AG09309 (cell line): ENCODE data around the gene ANKRD50.

Source experiments
- DNase-seq: peaks from one replicate; pipeline ENCODE4 v3.0.0-alpha.2; 2010; ENCODE audit warnings: low read depth
- H3K4me3 ChIP-seq: 2 replicates; pipeline ENCODE4 v1.5.1; 2011; ENCODE audit warnings: mild to moderate bottlenecking, low read depth, low read length, moderate library complexity; ENCODE audit not compliant: control insufficient read depth
- CTCF ChIP-seq: IDR thresholded peaks from 2 replicates; pipeline ENCODE4 v1.5.1; 2011; ENCODE audit warnings: mild to moderate bottlenecking, low read depth, low read length, inconsistent platforms; ENCODE audit not compliant: insufficient read depth, control insufficient read depth; ENCODE audit errors: missing control alignments

Gene ANKRD50

GRCh38 chr4:124632439-124632838, 80.1 kb downstream of the ANKRD50 start:
- H3K4me3 ChIP-seq, result no peak overlapping the region
- no peak for TF ChIP-seq CTCF
- DNase-seq, result no peak

GRCh38 chr4:124631760-124632159, 80.8 kb downstream of the ANKRD50 start:
- TF ChIP-seq CTCF, result no peak
- H3K4me3 ChIP-seq, result no peak overlapping the region
- DNase-seq, result peak; percentile 88

- TF ChIP-seq CTCF, result no peak
- H3K4me3 ChIP-seq, result no peak overlapping the region
- no peak for DNase-seq
These were observed 82.9 kb downstream of the ANKRD50 start for GRCh38 chr4:124629681-124630080.
